Mesenchymal stem cell (in vitro differentiated cells and primary cell): Measurements from ENCODE around the gene CCDC61.

Experiments used
- DNase-seq: peaks from one replicate; pipeline ENCODE4 v3.0.0-alpha.2; 2013
- H2AFZ ChIP-seq: one replicate; pipeline ENCODE4 v1.6.1; 2013; ENCODE audit warnings: low read depth, mild to moderate bottlenecking, control low read depth, inconsistent platforms, low read length, moderate library complexity
- H2AK5ac ChIP-seq: 2 replicates; pipeline ENCODE4 v1.6.1; 2013; ENCODE audit warnings: low read length, moderate library complexity, mild to moderate bottlenecking, inconsistent platforms; ENCODE audit not compliant: severe bottlenecking
- H2BK120ac ChIP-seq: one replicate; pipeline ENCODE4 v1.6.1; 2013; ENCODE audit warnings: low read depth, mild to moderate bottlenecking, inconsistent platforms, low read length, moderate library complexity
- H2BK12ac ChIP-seq, 2 experiments: one replicate each; pipeline ENCODE4 v1.6.1; 2013; ENCODE audit warnings: inconsistent platforms in 2 of 2, low read length in 2 of 2, mild to moderate bottlenecking in 2 of 2, moderate library complexity in 2 of 2, control low read depth in 1 of 2
- H2BK15ac ChIP-seq: one replicate; pipeline ENCODE4 v1.6.1; 2013; ENCODE audit warnings: mild to moderate bottlenecking, low read depth, inconsistent platforms; ENCODE audit not compliant: poor library complexity, severe bottlenecking
- H2BK5ac ChIP-seq: 2 replicates; pipeline ENCODE4 v1.6.1; 2013; ENCODE audit warnings: low read depth, mild to moderate bottlenecking, low read length, control low read depth, inconsistent platforms; ENCODE audit not compliant: poor library complexity, severe bottlenecking
- H3K14ac ChIP-seq, 2 experiments: one replicate each; pipeline ENCODE4 v1.6.1; 2013; ENCODE audit warnings: inconsistent platforms in 2 of 2, low read length in 2 of 2, control low read depth in 1 of 2, mild to moderate bottlenecking in 1 of 2, moderate library complexity in 1 of 2
- H3K18ac ChIP-seq, 2 experiments: one replicate each; pipeline ENCODE4 v1.6.1; 2013; ENCODE audit warnings: inconsistent platforms in 2 of 2, low read length in 2 of 2, control low read depth in 1 of 2, low read depth in 1 of 2, mild to moderate bottlenecking in 1 of 2
- H3K23ac ChIP-seq, 2 experiments: one replicate each; pipeline ENCODE4 v1.6.1; 2013; ENCODE audit warnings: inconsistent platforms in 2 of 2, low read length in 2 of 2, mild to moderate bottlenecking in 2 of 2, moderate library complexity in 2 of 2, control low read depth in 1 of 2
- H3K27ac ChIP-seq: 2 replicates; pipeline ENCODE4 v1.5.1; 2013; ENCODE audit warnings: mild to moderate bottlenecking, moderate library complexity, low read length, control low read depth, inconsistent platforms; ENCODE audit not compliant: poor library complexity, severe bottlenecking
- H3K27me3 ChIP-seq, 2 experiments: 2 replicates each; pipeline versions ENCODE4 v1.6.1 to v1.7.0; 2013; ENCODE audit warnings: low read length in 2 of 2, mild to moderate bottlenecking in 2 of 2, moderate library complexity in 2 of 2, control low read depth in 1 of 2, inconsistent platforms in 1 of 2; ENCODE audit not compliant: control insufficient read depth in 1 of 2, insufficient read depth in 1 of 2
- H3K36me3 ChIP-seq, 2 experiments: 2 replicates each; pipeline versions ENCODE4 v1.6.1 to v1.7.0; 2013; ENCODE audit warnings: low read length in 2 of 2, control low read depth in 1 of 2, inconsistent platforms in 1 of 2, low read depth in 1 of 2, mild to moderate bottlenecking in 1 of 2; ENCODE audit not compliant: insufficient read depth in 2 of 2, control insufficient read depth in 1 of 2
- H3K4ac ChIP-seq, 2 experiments: one replicate each; pipeline ENCODE4 v1.6.1; 2013; ENCODE audit warnings: inconsistent platforms in 2 of 2, low read length in 2 of 2, mild to moderate bottlenecking in 2 of 2, moderate library complexity in 2 of 2, control low read depth in 1 of 2, low read depth in 1 of 2
- H3K4me1 ChIP-seq: 2 replicates; pipeline ENCODE4 v1.6.1; 2013; ENCODE audit warnings: low read depth, low read length, control low read depth; ENCODE audit not compliant: control insufficient read depth, insufficient read depth
- H3K4me2 ChIP-seq: 2 replicates; pipeline ENCODE4 v1.6.1; 2013; ENCODE audit warnings: low read length, mild to moderate bottlenecking, inconsistent platforms; ENCODE audit not compliant: poor library complexity, severe bottlenecking
- H3K4me3 ChIP-seq, 2 experiments: 2 replicates each; pipeline versions ENCODE4 v1.5.1 to v1.7.0; 2013; ENCODE audit warnings: low read length in 2 of 2, mild to moderate bottlenecking in 2 of 2, control low read depth in 1 of 2, low read depth in 1 of 2; ENCODE audit not compliant: insufficient read depth in 1 of 2
- H3K79me1 ChIP-seq: replicated peaks from 2 replicates; pipeline ENCODE4 v1.6.1; 2013; ENCODE audit warnings: mild to moderate bottlenecking, control low read depth, low read length, inconsistent platforms; ENCODE audit not compliant: poor library complexity, severe bottlenecking
- H3K9ac ChIP-seq: 2 replicates; pipeline ENCODE4 v1.7.0; 2013; ENCODE audit warnings: mild to moderate bottlenecking, low read length, moderate library complexity
- H3K9me3 ChIP-seq: 2 replicates; pipeline ENCODE4 v1.7.0; 2013; ENCODE audit warnings: mild to moderate bottlenecking, low read length; ENCODE audit not compliant: control insufficient read depth
- H4K8ac ChIP-seq: one replicate; pipeline ENCODE4 v1.6.1; 2013; ENCODE audit warnings: inconsistent platforms, mild to moderate bottlenecking, low read length, moderate library complexity
- H4K91ac ChIP-seq: one replicate; pipeline ENCODE4 v1.6.1; 2013; ENCODE audit warnings: mild to moderate bottlenecking, low read length, inconsistent platforms
- WGBS: methylation state at CpG from one replicate; pipeline ENCODE4 v1.1.7; 2013; ENCODE audit warnings: mixed read lengths; 5-methylcytosine and 5-hydroxymethylcytosine counted together

Gene CCDC61

GRCh38 chr19:45962021-45962420 is 33.2 kb upstream of the CCDC61 start:
- no peaks in the 10 kb centered on the region for H3K79me1 ChIP-seq
- no peak overlapping the region for H3K4me3 ChIP-seq
- H3K23ac ChIP-seq: no peak overlapping the region
- no peak overlapping the region for H3K27ac ChIP-seq
- H2AK5ac ChIP-seq: no peak overlapping the region
- H3K9me3 ChIP-seq: no peaks in the 10 kb centered on the region
- H4K8ac ChIP-seq: no peak overlapping the region
- H2BK120ac ChIP-seq: no peak overlapping the region
- no peak overlapping the region for H2BK15ac ChIP-seq
- H2BK12ac ChIP-seq: no peak overlapping the region
- no peak overlapping the region for H3K4me2 ChIP-seq
- no peak overlapping the region for H4K91ac ChIP-seq
- no peak overlapping the region for H3K18ac ChIP-seq
- no peak overlapping the region for H2AFZ ChIP-seq
- H3K4ac ChIP-seq: no peak overlapping the region
- peaks cover 51 to 64% of the 10 kb centered on the region in 2 experiments for H3K27me3 ChIP-seq
- no peaks in the 10 kb centered on the region for H3K36me3 ChIP-seq
- no peak overlapping the region for H2BK5ac ChIP-seq
- H3K9ac ChIP-seq: no peak overlapping the region
- WGBS: 81% methylated on average over 15 of the region's 15 CpGs
- no peak overlapping the region for H3K14ac ChIP-seq
- DNase-seq: no peak
- H3K4me1 ChIP-seq: no peaks in the 10 kb centered on the region

- no peak for DNase-seq
- Histone ChIP-seq H3K4me2 (no peak overlapping the region), H3K14ac (no peak overlapping the region), H2BK15ac (no peak overlapping the region), H3K23ac (no peak overlapping the region), H3K9me3 (no peaks in the 10 kb centered on the region), H4K91ac (no peak overlapping the region), H3K4me1 (no peaks in the 10 kb centered on the region), H2BK120ac (no peak overlapping the region), H3K79me1 (no peaks in the 10 kb centered on the region), H2AFZ (no peak overlapping the region), H3K18ac (no peak overlapping the region), H3K27me3 (peaks cover 36 to 68% of the 10 kb centered on the region in 2 experiments), H2BK5ac (no peak overlapping the region), H4K8ac (no peak overlapping the region), H3K9ac (no peak overlapping the region), H3K4ac (no peak overlapping the region), H2BK12ac (no peak overlapping the region), H3K27ac (no peak overlapping the region), H3K36me3 (no peaks in the 10 kb centered on the region), H2AK5ac (no peak overlapping the region), H3K4me3 (no peak overlapping the region)
- 70% methylated on average over 7 of the region's 7 CpGs for WGBS
Measured at GRCh38 chr19:45967246-45967645, 28.0 kb upstream of the CCDC61 start.

GRCh38 chr19:45968626-45969025 is 26.6 kb upstream of the CCDC61 start:
- Histone ChIP-seq H3K27ac (no peak overlapping the region), H2BK5ac (no peak overlapping the region), H3K4me1 (peaks cover 2% of the 10 kb centered on the region), H2AFZ (no peak overlapping the region), H3K79me1 (no peaks in the 10 kb centered on the region), H3K4me2 (no peak overlapping the region), H4K8ac (no peak overlapping the region), H3K18ac (no peak overlapping the region), H3K27me3 (peaks cover 43 to 71% of the 10 kb centered on the region in 2 experiments), H2BK12ac (no peak overlapping the region), H3K9me3 (no peaks in the 10 kb centered on the region), H3K36me3 (no peaks in the 10 kb centered on the region), H2BK120ac (no peak overlapping the region), H4K91ac (no peak overlapping the region), H3K4ac (no peak overlapping the region), H3K4me3 (no peak overlapping the region), H3K23ac (no peak overlapping the region), H3K9ac (no peak overlapping the region), H3K14ac (no peak overlapping the region), H2AK5ac (no peak overlapping the region), H2BK15ac (no peak overlapping the region)
- DNase-seq: no peak
- WGBS: 83% methylated on average over 9 of the region's 9 CpGs

- Histone ChIP-seq H2BK120ac (no peak overlapping the region), H3K27me3 (peaks cover 51 to 79% of the 10 kb centered on the region in 2 experiments), H3K4me2 (no peak overlapping the region), H2AFZ (no peak overlapping the region), H3K9me3 (no peaks in the 10 kb centered on the region), H3K79me1 (no peaks in the 10 kb centered on the region), H2AK5ac (no peak overlapping the region), H3K23ac (no peak overlapping the region), H3K27ac (no peak overlapping the region), H4K8ac (no peak overlapping the region), H2BK5ac (no peak overlapping the region), H3K4me3 (no peak overlapping the region), H4K91ac (no peak overlapping the region), H3K9ac (no peak overlapping the region), H3K4ac (no peak overlapping the region), H3K4me1 (peaks cover 5% of the 10 kb centered on the region), H3K36me3 (no peaks in the 10 kb centered on the region), H2BK15ac (no peak overlapping the region), H2BK12ac (no peak overlapping the region), H3K18ac (no peak overlapping the region), H3K14ac (no peak overlapping the region)
- DNase-seq: no peak
- WGBS: 79% methylated on average over 5 of the region's 5 CpGs
Measured at GRCh38 chr19:45969676-45970075, 25.6 kb upstream of the CCDC61 start.
